Neural crest cell (in vitro differentiated cells): ENCODE results near the gene MADD. TPM values are rescaled to one million over a fixed set of nuclear protein-coding genes. Genes with fewer than 3 reads are reported as not detected.

Experiments
- DNase-seq: peaks from one replicate; pipeline ENCODE4 v3.0.0; 2021; ENCODE audit warnings: low read depth, mixed read lengths, low spot score
- H3K27ac Mint-ChIP-seq: one replicate; pipeline ENCODE4 v1.8.0; 2021; ENCODE audit warnings: mild to moderate bottlenecking, mixed read lengths; ENCODE audit not compliant: unreplicated experiment
- H3K27me3 Mint-ChIP-seq: 2 replicates; pipeline ENCODE4 v1.8.0; 2021; ENCODE audit warnings: low read depth, mild to moderate bottlenecking, mixed read lengths
- H3K36me3 Mint-ChIP-seq: 2 replicates; pipeline ENCODE4 v1.8.0; 2021; ENCODE audit warnings: low read depth, mild to moderate bottlenecking, mixed read lengths
- H3K4me1 Mint-ChIP-seq: 2 replicates; pipeline ENCODE4 v1.8.0; 2021; ENCODE audit warnings: mixed read lengths
- H3K4me3 Mint-ChIP-seq: one replicate; pipeline ENCODE4 v1.8.0; 2021; ENCODE audit warnings: mild to moderate bottlenecking, mixed read lengths
- H3K9me3 Mint-ChIP-seq: 2 replicates; pipeline ENCODE4 v1.8.0; 2021; ENCODE audit warnings: mixed read lengths
- total RNA-seq: library from RNA; stranded (reverse); gene quantifications from 2 replicates; pipeline ENCODE4 v1.2.1, GENCODE V29; 2021
- TF ChIP-seq, protein P1 (sequence below): fragments of 200-600 bp; sonication (generic); conservative IDR thresholded peaks from 2 replicates; pipeline ENCODE4 v1.5.0; 2021; ENCODE audit warnings: antibody characterized with exemption, mild to moderate bottlenecking

Gene MADD
- total RNA-seq, 1 donor from 2014 or later = 59.2 TPM

DNA sequence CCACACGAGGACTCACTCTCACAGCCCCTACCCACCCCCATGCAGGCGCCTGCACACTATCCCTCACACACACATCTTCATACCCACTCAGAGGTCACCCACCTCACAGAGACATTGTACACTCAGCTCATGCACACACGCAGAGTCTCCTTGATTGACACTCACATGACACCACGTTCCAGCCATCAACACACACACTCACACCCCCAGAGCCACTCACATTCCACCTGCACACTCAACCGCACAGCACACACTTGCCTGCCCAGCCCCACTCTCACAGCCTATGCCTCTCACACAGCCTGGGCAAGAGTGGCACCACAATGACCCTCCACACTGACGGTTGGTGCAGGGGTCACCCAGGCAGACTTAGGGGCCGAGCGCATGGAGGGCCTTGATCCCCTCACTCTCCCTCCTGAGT is 106.2 kb downstream of the MADD start:
- DNase-seq = no peak
- Mint-ChIP-seq H3K27me3 (no peaks in the 10 kb centered on the region), H3K36me3 (no peaks in the 10 kb centered on the region), H3K9me3 (peaks cover 1% of the 10 kb centered on the region), H3K27ac (peak overlapping the region; percentile 93), H3K4me1 (no peaks in the 10 kb centered on the region), H3K4me3 (no peak overlapping the region)
- TF ChIP-seq, protein P1, sequence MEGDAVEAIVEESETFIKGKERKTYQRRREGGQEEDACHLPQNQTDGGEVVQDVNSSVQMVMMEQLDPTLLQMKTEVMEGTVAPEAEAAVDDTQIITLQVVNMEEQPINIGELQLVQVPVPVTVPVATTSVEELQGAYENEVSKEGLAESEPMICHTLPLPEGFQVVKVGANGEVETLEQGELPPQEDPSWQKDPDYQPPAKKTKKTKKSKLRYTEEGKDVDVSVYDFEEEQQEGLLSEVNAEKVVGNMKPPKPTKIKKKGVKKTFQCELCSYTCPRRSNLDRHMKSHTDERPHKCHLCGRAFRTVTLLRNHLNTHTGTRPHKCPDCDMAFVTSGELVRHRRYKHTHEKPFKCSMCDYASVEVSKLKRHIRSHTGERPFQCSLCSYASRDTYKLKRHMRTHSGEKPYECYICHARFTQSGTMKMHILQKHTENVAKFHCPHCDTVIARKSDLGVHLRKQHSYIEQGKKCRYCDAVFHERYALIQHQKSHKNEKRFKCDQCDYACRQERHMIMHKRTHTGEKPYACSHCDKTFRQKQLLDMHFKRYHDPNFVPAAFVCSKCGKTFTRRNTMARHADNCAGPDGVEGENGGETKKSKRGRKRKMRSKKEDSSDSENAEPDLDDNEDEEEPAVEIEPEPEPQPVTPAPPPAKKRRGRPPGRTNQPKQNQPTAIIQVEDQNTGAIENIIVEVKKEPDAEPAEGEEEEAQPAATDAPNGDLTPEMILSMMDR = no peak

DNA sequence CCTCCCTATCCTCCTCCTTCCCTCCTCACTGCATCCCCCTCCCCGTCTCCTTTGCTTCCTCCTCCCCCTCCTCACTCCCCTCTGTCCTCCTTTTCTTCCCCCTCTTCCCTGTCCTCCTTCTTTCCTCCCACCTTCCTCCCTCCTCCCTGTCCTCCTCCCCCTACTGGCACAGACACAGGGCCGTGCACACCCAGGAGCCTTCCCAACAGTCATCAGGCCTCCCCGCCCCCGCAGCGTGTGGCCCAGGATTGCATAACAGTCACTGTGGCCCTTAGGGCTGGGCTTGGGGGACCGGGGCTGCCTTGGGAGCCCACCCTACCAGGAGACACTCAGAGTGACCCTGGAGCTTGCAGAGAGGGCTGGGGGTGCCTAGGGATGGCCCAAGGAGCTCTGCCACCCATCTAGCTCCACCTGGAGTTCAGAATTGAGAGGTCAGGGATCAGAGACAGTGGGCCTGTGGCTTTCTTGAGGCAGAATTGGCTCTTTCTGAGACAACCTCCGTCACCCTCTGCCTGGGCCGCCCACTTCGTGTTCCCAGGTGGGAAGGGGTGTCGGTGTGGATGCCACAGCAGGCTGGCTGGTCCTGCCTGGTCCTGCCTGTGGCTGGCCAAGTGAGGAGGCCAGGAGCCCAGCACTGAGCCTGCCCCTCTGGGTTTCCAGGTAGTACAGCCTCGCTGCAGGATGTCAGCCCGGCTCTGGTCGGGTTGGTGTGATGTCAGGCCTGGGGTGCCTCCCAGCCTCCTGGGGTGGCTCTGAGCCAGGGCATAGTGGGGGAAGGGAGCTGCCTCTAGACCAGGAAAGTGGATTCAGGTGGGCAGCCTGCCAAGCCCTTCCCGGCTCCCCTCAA is 106.8 kb downstream of the MADD start:
- TF ChIP-seq, protein P1 = no peak
- DNase-seq = no peak
- no peaks in the 10 kb centered on the region for H3K36me3 Mint-ChIP-seq
- H3K27me3 Mint-ChIP-seq = no peaks in the 10 kb centered on the region
- H3K4me3 Mint-ChIP-seq = no peak overlapping the region
- H3K4me1 Mint-ChIP-seq = no peaks in the 10 kb centered on the region
- peaks cover 3% of the 10 kb centered on the region for H3K9me3 Mint-ChIP-seq
- H3K27ac Mint-ChIP-seq = peak overlapping the region; percentile 93

DNA sequence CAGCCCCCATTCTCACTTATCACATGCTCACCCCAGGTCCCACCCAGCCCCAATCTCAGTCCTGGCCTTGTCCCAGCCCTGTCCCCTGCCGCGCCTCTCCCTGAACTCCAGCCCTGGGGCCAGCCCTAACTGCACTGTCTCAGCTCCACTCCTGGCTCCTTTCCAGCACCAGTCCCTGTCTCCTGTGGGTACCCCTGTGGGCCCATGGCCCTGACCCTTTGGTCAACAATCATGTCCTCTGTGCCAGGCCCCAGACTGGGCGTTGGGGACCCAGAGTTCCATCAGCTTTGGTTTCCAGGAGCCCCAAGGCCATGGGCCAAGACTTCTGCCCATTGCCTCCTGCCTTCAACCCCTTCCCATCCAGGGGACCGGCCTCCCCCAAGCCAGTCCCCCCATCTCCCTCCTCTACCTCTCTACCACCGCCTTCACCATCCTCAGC is 107.7 kb downstream of the MADD start:
- no peaks in the 10 kb centered on the region for H3K4me1 Mint-ChIP-seq
- no peak overlapping the region for H3K27ac Mint-ChIP-seq
- no peaks in the 10 kb centered on the region for H3K27me3 Mint-ChIP-seq
- H3K4me3 Mint-ChIP-seq = no peak overlapping the region
- DNase-seq = no peak
- H3K9me3 Mint-ChIP-seq = peaks cover 3% of the 10 kb centered on the region
- TF ChIP-seq, protein P1 = no peak
- no peaks in the 10 kb centered on the region for H3K36me3 Mint-ChIP-seq

DNA sequence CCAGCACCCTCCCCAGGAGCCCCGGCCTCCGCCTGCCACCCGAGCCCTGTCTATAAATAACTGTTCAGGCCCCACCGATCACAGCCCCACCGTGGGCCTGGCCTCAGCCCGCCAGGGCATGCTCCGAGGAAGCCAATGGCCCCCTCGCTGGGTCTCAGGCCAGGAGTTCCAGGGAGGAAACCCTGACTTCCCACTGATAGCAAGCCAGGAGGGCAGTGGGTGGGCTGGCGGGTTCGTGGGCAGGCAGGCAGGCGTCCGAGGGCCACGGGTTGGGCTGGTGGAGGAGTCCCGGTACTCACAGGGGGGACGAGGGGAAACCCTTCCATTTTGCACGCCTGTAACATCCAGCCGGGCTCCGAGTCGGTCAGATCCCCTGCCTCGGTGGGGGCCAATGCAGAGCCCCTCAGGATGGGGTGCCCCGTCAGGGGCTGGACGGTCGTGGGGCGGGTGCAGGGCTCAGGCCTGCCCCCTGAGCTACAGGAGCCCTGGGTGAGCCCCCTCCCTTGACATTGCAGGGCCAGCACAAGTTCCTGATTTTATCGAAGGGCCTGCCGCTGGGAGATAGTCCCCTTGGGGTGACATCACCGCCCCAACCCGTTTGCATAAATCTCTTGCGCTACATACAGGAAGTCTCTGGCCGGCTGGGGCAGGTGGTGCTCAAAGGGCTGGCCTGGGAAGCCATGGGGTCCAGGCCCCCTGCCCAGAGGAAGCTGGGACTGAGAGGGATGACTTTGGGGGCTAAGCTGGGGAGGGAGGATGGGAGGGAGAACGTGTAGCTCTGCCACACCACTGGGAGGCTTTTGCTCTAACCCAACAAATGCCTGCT is 108.3 kb downstream of the MADD start, which contains the start of gene SPI1:
Gene SPI1 (minus strand): TSS at position 538 of the 826 bp plus-strand sequence. CDS start 194 bp downstream, at position 344.
- peak within 1 kb of the TSS; percentile 67 for H3K27ac Mint-ChIP-seq
- H3K4me3 Mint-ChIP-seq = no peak within 1 kb of the TSS
- H3K9me3 Mint-ChIP-seq = peaks cover 3% of the 10 kb centered on the region
- no peaks in the 10 kb centered on the region for H3K27me3 Mint-ChIP-seq
- DNase-seq = no peak
- TF ChIP-seq, protein P1 = no peak
- H3K36me3 Mint-ChIP-seq = no peaks in the 10 kb centered on the region
- no peaks in the 10 kb centered on the region for H3K4me1 Mint-ChIP-seq

DNA sequence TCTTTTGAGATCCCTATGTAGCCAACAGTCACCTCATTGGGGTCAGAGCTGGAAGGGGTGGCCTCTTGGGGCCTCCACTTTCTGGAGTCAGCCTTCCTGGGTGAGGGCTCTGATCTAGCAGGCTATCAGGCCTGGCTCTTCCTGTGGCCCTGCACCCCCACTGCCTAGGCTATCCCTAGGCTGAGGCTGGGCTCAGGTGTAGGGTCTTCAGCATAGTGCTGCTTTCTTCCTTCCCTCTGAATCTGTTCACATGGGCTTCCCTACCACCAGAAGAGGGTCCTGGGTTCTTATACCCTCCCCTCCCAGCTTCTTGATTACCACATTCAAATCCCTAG is 108.9 kb downstream of the MADD start:
- Mint-ChIP-seq H3K36me3 (no peaks in the 10 kb centered on the region), H3K27me3 (no peaks in the 10 kb centered on the region)

More for the DNA sequence above, 108.9 kb downstream of the MADD start:
- TF ChIP-seq, protein P1 = no peak
- H3K4me1 Mint-ChIP-seq = no peaks in the 10 kb centered on the region
- DNase-seq = no peak
- peaks cover 3% of the 10 kb centered on the region for H3K9me3 Mint-ChIP-seq
- H3K4me3 Mint-ChIP-seq = no peak overlapping the region
- peak overlapping the region; percentile 67 for H3K27ac Mint-ChIP-seq
